HepG2 (cell line): Measurements from ENCODE around the gene TSPAN3. TPM values are rescaled to one million over a fixed set of nuclear protein-coding genes. Genes with fewer than 3 reads are reported as not detected.

Source experiments
- ATAC-seq: fragments of 200-7000 bp; cut with Tn5 transposase; 3 replicates; pipeline ENCODE4 v1.9.1; 2020; ENCODE audit warnings: mild to moderate bottlenecking, moderate library complexity
- BruUV-seq: library from RNA; stranded (reverse); fragments of 400-500 nt; replicated peaks from 2 replicates; lab custom pipeline; 2021; lab: Mats Ljungman, UMichigan
- CTCF ChIA-PET: fragments of 300-600 bp; formaldehyde crosslinking; extraction: SDS; loops from one replicate; lab custom pipeline; 2021; ENCODE audit warnings: low total read pairs, inconsistent platforms, low intra/inter-chr PET ratio; lab: Yijun Ruan, JAX
- POLR2A ChIA-PET: fragments of 350-600 bp; sonication (Branson Sonifier 250); formaldehyde crosslinking; loops from one replicate; lab custom pipeline; 2020; ENCODE audit warnings: antibody characterized with exemption, inconsistent platforms; lab: Yijun Ruan, JAX
- DNase-seq: peaks from one replicate; pipeline ENCODE4 v3.0.0-alpha.2; 2015; ENCODE audit warnings: low spot score
- FAIRE-seq: peaks from 3 replicates; lab custom pipeline; 2011; peaks lifted over from hg19 to GRCh38; lab: Jason Lieb, UNC
- H2AFZ ChIP-seq: one replicate; pipeline ENCODE4 v1.6.1; 2011; ENCODE audit warnings: low read length, inconsistent platforms
- H3K27ac ChIP-seq: fragments of 300-600 bp; 3 replicates; pipeline ENCODE4 v1.8.0; 2011; ENCODE audit warnings: mixed run types, mild to moderate bottlenecking, mixed read lengths, low read length, inconsistent platforms; ENCODE audit not compliant: insufficient read depth; ENCODE audit errors: extremely low read length
- H3K27me3 ChIP-seq, 2 experiments: fragments of 200-600 bp in 1 of 2; 2 replicates in 1 of 2; 3 replicates in 1 of 2; pipeline versions ENCODE4 v1.6.0 to v1.8.0; 2011; ENCODE audit warnings: low read length in 2 of 2, mild to moderate bottlenecking in 2 of 2, moderate library complexity in 2 of 2, inconsistent platforms in 1 of 2; ENCODE audit not compliant: insufficient read depth in 2 of 2, control insufficient read depth in 1 of 2
- H3K36me3 ChIP-seq, 2 experiments: fragments of 200-600 bp in 1 of 2; replicated peaks in 1 of 2; 2 replicates in 1 of 2; 3 replicates in 1 of 2; pipeline versions ENCODE4 v1.5.1 to v1.8.0; 2011; ENCODE audit warnings: low read length in 2 of 2, inconsistent platforms in 1 of 2; ENCODE audit not compliant: insufficient read depth in 2 of 2, control insufficient read depth in 1 of 2
- H3K4me1 ChIP-seq: 2 replicates; pipeline ENCODE4 v1.5.1; 2012; ENCODE audit warnings: low read length, inconsistent platforms; ENCODE audit not compliant: insufficient read depth
- H3K4me2 ChIP-seq: 2 replicates; pipeline ENCODE4 v1.6.0; 2011; ENCODE audit warnings: low read depth, low read length, inconsistent platforms
- H3K4me3 ChIP-seq, 3 experiments: fragments of 200-600 bp in 1 of 3; sonication (generic), shearing (Covaris generic) in 1 of 3; replicated peaks in 1 of 3; 2 replicates each; pipeline ENCODE4 v1.5.1; 2011 to 2016; ENCODE audit warnings: low read length in 3 of 3, inconsistent platforms in 2 of 3, low read depth in 2 of 3, mild to moderate bottlenecking in 2 of 3, control low read depth in 1 of 3, mixed read lengths in 1 of 3; ENCODE audit not compliant: insufficient read depth in 1 of 3
- H3K79me2 ChIP-seq: one replicate; pipeline ENCODE4 v1.6.1; 2011; ENCODE audit warnings: low read length, inconsistent platforms; ENCODE audit not compliant: insufficient read depth
- H3K9ac ChIP-seq: 2 replicates; pipeline ENCODE4 v1.6.0; 2011; ENCODE audit warnings: mild to moderate bottlenecking, low read depth, low read length, inconsistent platforms; ENCODE audit not compliant: insufficient read depth
- H3K9me3 ChIP-seq: 2 replicates; pipeline ENCODE4 v1.5.1; 2012; ENCODE audit warnings: mild to moderate bottlenecking, low read length
- H4K20me1 ChIP-seq: 2 replicates; pipeline ENCODE4 v1.6.0; 2011; ENCODE audit warnings: inconsistent platforms, mild to moderate bottlenecking, low read length, moderate library complexity; ENCODE audit not compliant: insufficient read depth
- CTCF ChIP-seq: sonication (generic); formaldehyde crosslinking; IDR thresholded peaks from 2 replicates; pipeline ENCODE4 v1.5.0; 2020; ENCODE audit warnings: mild to moderate bottlenecking, missing genetic modification reagents, moderate library complexity
- GABPA ChIP-seq, 2 experiments: IDR thresholded peaks; 2 replicates each; pipeline ENCODE4 v1.6.1; 2011 to 2016; ENCODE audit warnings: low read depth in 2 of 2, low read length in 1 of 2, missing biosample characterization in 1 of 2, missing genetic modification characterization in 1 of 2
- GPN1 ChIP-seq: sonication (generic); formaldehyde crosslinking; IDR thresholded peaks from 2 replicates; pipeline ENCODE4 v1.5.1; 2020; ENCODE audit warnings: missing genetic modification reagents, borderline replicate concordance
- KDM5B ChIP-seq: sonication (generic); formaldehyde crosslinking; IDR thresholded peaks from 2 replicates; pipeline ENCODE4 v1.4.0; 2020; ENCODE audit warnings: missing genetic modification reagents, mild to moderate bottlenecking, borderline replicate concordance
- XRCC5 ChIP-seq: fragments of 200-400 bp; formaldehyde crosslinking; optimal IDR thresholded peaks from 2 replicates; pipeline ENCODE3; 2017; ENCODE audit warnings: mild to moderate bottlenecking, low read length
- ZNF263 ChIP-seq: sonication (generic); formaldehyde crosslinking; IDR thresholded peaks from 2 replicates; pipeline ENCODE4 v1.4.0; 2020; ENCODE audit warnings: missing genetic modification reagents
- ZNF768 ChIP-seq: sonication (generic); formaldehyde crosslinking; IDR thresholded peaks from 2 replicates; pipeline ENCODE4 v1.4.0; 2020; ENCODE audit warnings: missing genetic modification reagents
- WGBS: methylation state at CpG from one replicate; pipeline ENCODE4 v1.1.6; 2017; ENCODE audit warnings: low lambda C conversion rate; 5-methylcytosine and 5-hydroxymethylcytosine counted together
- in situ Hi-C: cut with HindIII; loops from 2 replicates; pipeline ENCODE4 v1.10.0; 2017; ENCODE audit warnings: low pct_unique_long_range_greater_than_20kb; ENCODE audit not compliant: extremely low pct_ligation_motif_present
- intact Hi-C: fragments of 100-400 bp; cut with micrococcal nuclease; formaldehyde crosslinking; loops from one replicate; pipeline ENCODE4 v1.10.0; 2022; ENCODE audit not compliant: unreplicated experiment
- polyA plus RNA-seq, 8 experiments: library from polyadenylated mRNA; depleted of rRNA in 3 of 8; stranded (reverse) in 7 of 8; unstranded in 1 of 8; fragments of >200 nt; fragmentation: Illumina TruSeq in 4 of 8; extraction: Trizol in 4 of 8; gene quantifications; 2 replicates each; pipeline versions ENCODE4 v1.2.1 to v1.2.3, GENCODE V29; 2011 to 2016; ENCODE audit warnings: low read depth in 4 of 8, missing spikeins in 1 of 8, mixed read lengths in 1 of 8; ENCODE audit not compliant: insufficient read depth in 1 of 8
- total RNA-seq, 5 experiments: library from RNA; depleted of rRNA; stranded (reverse); fragments of >200 nt; fragmentation: Illumina TruSeq; extraction: Trizol; gene quantifications; 2 replicates each; pipeline ENCODE4 v1.2.3, GENCODE V29; 2016; ENCODE audit warnings: low read depth in 1 of 5

TSPAN3 gene
- total and polyA plus RNA-seq, 2 of the 13 experiments (the other 11 are each of a cell fraction or from before 2014, with no cell fraction given): 167 to 170 TPM

GRCh38 chr15:77033417-77033728 is 37.5 kb downstream of the TSPAN3 start:
- peaks cover 47% of the 10 kb centered on the region for H3K4me1 ChIP-seq
- H3K36me3 ChIP-seq: peaks cover 0 to 6% of the 10 kb centered on the region in 2 experiments; a peak in 2 of 5 replicates
- intact Hi-C loops (loop anchor here (5.0 kb wide), 1 partner anchor 131 kb away; no protein-coding TSS in a partner anchor), in situ Hi-C loops (loop anchor here (10.0 kb wide), 1 partner anchor 129 kb away; the partner anchor contains the start of gene SCAPER)
- ChIA-PET CTCF (no interaction called here), POLR2A (no interaction called here)
- no peak overlapping the region for H2AFZ ChIP-seq
- H3K27ac ChIP-seq: no peak overlapping the region
- peak overlapping the region in 1 of 3 experiments; percentile 81; a peak in 1 of 6 replicates for H3K4me3 ChIP-seq
- no TSS peak for BruUV-seq
- peaks cover 1 to 4% of the 10 kb centered on the region in 2 experiments; a peak in 2 of 5 replicates for H3K27me3 ChIP-seq
- 83% methylated on average over 1 of the region's 4 CpGs for WGBS
- no peak for ATAC-seq
- H4K20me1 ChIP-seq: no peaks in the 10 kb centered on the region
- H3K79me2 ChIP-seq: no peaks in the 10 kb centered on the region
- no peaks in the 10 kb centered on the region for H3K9me3 ChIP-seq
- no peak for DNase-seq
- no peak for FAIRE-seq
- 0 out of 2 replicates have a peak overlapping the region, but pooled peaks have one; percentile 15 for H3K9ac ChIP-seq
- H3K4me2 ChIP-seq: peak overlapping the region; percentile 97
- no peak for TF ChIP-seq GABPA (IDR thresholded peaks at IDR 0.05; ENCODE audit: low read depth, low read length)
- no peak for TF ChIP-seq GABPA (CRISPR knock-in tag; IDR thresholded peaks at IDR 0.05; ENCODE audit: low read depth)
- TF ChIP-seq KDM5B: 0 out of 2 replicates have a peak, but pooled peaks have one; percentile 13
- TF ChIP-seq ZNF768 (CRISPR knock-in tag): no peak
- no peak for TF ChIP-seq XRCC5
- TF ChIP-seq GPN1: no peak
- no peak for TF ChIP-seq CTCF (CRISPR knock-in tag)
- 0 out of 2 replicates have a peak, but pooled peaks have one; percentile 17 for TF ChIP-seq ZNF263 (CRISPR knock-in tag)
